Gastrocnemius medialis (tissue), 4 donors: ENCODE results near the gene RCOR1.

ENCODE experiments used
- POLR2A ChIP-seq, 2 donors: fragments of 450-650 bp; IDR thresholded peaks; one replicate each; pipeline ENCODE4 v1.6.1; 2017; ENCODE audit warnings: antibody characterized with exemption in 2 of 2, mild to moderate bottlenecking in 2 of 2, moderate library complexity in 2 of 2
- TF ChIP-seq, protein P1 (sequence below), 5 experiments: fragments of 450-650 bp in 3 of 5; fragments of 200-600 bp in 2 of 5; sonication (generic) in 2 of 5; IDR thresholded peaks in 4 of 5; conservative IDR thresholded peaks in 1 of 5; 1 replicate in 4 of 5; 2 replicates in 1 of 5; pipeline ENCODE4 v1.5.1; 2016 to 2019; ENCODE audit warnings: antibody characterized with exemption in 5 of 5, mild to moderate bottlenecking in 3 of 5, moderate library complexity in 3 of 5

DNA sequence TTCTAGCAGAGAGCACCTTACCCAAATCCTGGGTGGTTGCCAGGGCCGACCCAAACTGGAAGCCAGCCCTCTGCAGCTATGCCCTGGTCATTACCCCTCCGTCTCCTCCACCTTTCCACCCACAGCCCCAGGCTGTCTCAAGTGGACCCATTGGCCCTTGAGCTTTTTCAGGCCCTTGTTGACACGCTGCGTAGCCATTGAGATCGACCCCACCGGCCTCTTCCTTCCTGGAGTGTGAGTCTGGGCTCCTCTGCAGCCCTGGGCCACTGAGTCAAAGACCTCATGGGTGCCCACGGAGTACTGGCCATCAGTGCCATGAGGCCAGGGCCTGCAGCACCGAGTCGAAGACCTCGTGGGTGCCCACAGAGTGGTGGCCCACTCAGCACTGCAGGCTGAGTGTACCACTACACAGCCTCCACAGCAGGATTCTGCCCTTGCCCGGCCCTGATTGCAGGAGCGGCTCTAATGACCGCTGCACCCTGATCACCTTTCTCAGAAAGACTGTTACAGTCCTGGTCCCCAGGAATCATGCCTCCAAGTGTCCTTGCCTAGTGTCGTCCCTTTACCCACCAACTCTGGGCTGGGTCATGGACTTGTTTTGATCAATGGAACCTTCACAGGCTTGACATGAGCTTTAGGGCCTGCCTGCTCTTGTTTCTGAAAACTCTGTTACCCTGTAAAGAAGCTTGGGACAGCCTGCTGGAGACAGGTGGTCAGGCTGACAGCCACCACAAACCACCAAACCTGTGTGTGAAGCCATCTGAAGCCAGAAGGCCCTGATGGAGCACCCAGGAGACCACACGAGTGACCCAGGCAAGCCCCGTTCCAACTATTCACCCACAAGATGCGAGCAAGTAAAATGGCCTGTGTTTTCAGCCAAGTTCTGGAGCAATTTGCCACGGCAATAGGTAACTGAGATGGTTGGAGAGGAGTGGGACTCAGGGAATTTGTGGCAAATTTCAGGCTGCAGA, 145.2 kb downstream of the RCOR1 start:
- TF ChIP-seq, protein P1, sequence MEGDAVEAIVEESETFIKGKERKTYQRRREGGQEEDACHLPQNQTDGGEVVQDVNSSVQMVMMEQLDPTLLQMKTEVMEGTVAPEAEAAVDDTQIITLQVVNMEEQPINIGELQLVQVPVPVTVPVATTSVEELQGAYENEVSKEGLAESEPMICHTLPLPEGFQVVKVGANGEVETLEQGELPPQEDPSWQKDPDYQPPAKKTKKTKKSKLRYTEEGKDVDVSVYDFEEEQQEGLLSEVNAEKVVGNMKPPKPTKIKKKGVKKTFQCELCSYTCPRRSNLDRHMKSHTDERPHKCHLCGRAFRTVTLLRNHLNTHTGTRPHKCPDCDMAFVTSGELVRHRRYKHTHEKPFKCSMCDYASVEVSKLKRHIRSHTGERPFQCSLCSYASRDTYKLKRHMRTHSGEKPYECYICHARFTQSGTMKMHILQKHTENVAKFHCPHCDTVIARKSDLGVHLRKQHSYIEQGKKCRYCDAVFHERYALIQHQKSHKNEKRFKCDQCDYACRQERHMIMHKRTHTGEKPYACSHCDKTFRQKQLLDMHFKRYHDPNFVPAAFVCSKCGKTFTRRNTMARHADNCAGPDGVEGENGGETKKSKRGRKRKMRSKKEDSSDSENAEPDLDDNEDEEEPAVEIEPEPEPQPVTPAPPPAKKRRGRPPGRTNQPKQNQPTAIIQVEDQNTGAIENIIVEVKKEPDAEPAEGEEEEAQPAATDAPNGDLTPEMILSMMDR (IDR thresholded peaks at IDR 0.05 in 4 of 5, conservative IDR thresholded peaks at IDR 0.05 in 1 of 5): no peak
- no peak for TF ChIP-seq POLR2A (IDR thresholded peaks at IDR 0.05)
